ENCODE measurements around the gene LRRFIP2.

Gene LRRFIP2

DNA sequence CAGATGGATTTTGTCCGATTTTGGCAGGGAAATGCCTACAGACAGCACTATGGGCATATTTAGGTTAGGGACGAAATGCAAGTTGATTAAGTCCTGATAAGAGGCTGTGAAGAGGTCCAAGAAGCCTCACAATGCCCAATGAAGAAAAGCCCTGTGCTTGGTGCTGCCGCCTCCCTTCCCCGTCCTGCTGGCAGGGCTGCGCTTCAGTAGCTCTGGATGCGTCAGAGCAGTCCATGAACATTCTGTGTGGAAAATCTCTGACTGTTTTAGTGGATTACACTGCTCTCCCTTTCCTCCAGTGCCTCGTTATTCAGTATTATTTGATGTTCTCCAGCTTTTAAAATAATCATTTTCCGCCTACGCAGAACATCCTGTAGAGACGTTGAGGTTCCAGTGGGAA is 141.4 kb downstream of the LRRFIP2 start (continued):
- TF ChIP-seq ZNF623 (tag by site-specific recombination; IDR thresholded peaks at IDR 0.05) = no peak

DNA sequence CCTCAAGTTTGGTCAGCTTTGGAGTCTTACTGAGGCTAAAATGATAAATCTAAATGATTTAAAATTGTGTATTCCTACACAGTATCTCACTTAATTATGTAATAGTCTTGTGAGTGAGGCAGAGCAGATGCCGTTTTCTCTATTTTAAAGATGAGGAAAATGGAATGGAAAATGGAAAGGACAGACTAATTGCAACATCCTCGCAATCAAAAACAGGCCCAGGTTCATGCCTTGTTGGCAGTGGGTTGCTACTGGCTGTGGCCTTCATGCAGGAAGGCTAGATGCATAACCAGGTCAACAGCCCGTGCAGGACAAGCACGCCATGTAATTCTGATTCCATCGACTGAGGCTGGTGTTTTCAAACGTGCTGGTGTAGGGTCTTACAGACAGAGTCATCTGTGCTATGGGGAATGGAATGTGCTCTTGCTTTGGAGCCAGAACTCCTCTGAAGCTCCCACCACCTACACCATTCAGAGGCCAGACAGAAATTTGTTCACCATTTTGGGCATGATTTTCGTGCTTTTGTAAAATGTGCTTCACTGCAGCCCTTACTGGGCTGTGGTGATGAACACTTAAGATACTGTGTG is 143.2 kb downstream of the LRRFIP2 start:
- Histone ChIP-seq H3K36me3 (ENCODE audit: control insufficient read depth in 2 of 2, insufficient read depth in 1 of 2, low read length in 2 of 2) (peaks cover 5 to 96% of the 10 kb centered on the region in 2 experiments; a peak in 2 of 3 replicates), H3K9me3 (ENCODE audit: control insufficient read depth, insufficient read depth, low read depth, low read length) (no peaks in the 10 kb centered on the region), H3K4me3 (ENCODE audit: low read depth, low read length) (no peak overlapping the region), H3K27ac (ENCODE audit: extremely low read depth, low read depth, low read length) (no peak overlapping the region), H3K4me1 (ENCODE audit: control insufficient read depth, insufficient read depth, low read length) (no peaks in the 10 kb centered on the region)
- POLR2A ChIA-PET = no interaction called here
- TF ChIP-seq, protein P1, sequence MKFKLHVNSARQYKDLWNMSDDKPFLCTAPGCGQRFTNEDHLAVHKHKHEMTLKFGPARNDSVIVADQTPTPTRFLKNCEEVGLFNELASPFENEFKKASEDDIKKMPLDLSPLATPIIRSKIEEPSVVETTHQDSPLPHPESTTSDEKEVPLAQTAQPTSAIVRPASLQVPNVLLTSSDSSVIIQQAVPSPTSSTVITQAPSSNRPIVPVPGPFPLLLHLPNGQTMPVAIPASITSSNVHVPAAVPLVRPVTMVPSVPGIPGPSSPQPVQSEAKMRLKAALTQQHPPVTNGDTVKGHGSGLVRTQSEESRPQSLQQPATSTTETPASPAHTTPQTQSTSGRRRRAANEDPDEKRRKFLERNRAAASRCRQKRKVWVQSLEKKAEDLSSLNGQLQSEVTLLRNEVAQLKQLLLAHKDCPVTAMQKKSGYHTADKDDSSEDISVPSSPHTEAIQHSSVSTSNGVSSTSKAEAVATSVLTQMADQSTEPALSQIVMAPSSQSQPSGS (tag by site-specific recombination; IDR thresholded peaks at IDR 0.05; ENCODE audit: low read depth) = no peak
- TF ChIP-seq ZNF274 (IDR thresholded peaks at IDR 0.05; ENCODE audit: low read length) (no peak), ZNF274 (tag by site-specific recombination; IDR thresholded peaks at IDR 0.05; ENCODE audit: borderline replicate concordance) (no peak), ZNF658 (tag by site-specific recombination; IDR thresholded peaks at IDR 0.05) (no peak), ZNF830 (tag by site-specific recombination; IDR thresholded peaks at IDR 0.05; ENCODE audit: low read depth) (no peak), ZNF184 (tag by site-specific recombination; IDR thresholded peaks at IDR 0.05) (no peak), ZNF239 (tag by site-specific recombination; IDR thresholded peaks at IDR 0.05) (no peak), ZNF37A (tag by site-specific recombination; IDR thresholded peaks at IDR 0.05) (no peak), ZNF747 (tag by site-specific recombination; IDR thresholded peaks at IDR 0.05) (no peak), ZNF792 (tag by site-specific recombination; IDR thresholded peaks at IDR 0.05) (no peak), ZNF843 (tag by site-specific recombination; IDR thresholded peaks at IDR 0.05) (no peak), ZNF768 (tag by site-specific recombination; IDR thresholded peaks at IDR 0.05) (no peak), SETDB1 (IDR thresholded peaks at IDR 0.05; ENCODE audit: insufficient read length, low read length) (no peak)
- TF ChIP-seq, protein P2, sequence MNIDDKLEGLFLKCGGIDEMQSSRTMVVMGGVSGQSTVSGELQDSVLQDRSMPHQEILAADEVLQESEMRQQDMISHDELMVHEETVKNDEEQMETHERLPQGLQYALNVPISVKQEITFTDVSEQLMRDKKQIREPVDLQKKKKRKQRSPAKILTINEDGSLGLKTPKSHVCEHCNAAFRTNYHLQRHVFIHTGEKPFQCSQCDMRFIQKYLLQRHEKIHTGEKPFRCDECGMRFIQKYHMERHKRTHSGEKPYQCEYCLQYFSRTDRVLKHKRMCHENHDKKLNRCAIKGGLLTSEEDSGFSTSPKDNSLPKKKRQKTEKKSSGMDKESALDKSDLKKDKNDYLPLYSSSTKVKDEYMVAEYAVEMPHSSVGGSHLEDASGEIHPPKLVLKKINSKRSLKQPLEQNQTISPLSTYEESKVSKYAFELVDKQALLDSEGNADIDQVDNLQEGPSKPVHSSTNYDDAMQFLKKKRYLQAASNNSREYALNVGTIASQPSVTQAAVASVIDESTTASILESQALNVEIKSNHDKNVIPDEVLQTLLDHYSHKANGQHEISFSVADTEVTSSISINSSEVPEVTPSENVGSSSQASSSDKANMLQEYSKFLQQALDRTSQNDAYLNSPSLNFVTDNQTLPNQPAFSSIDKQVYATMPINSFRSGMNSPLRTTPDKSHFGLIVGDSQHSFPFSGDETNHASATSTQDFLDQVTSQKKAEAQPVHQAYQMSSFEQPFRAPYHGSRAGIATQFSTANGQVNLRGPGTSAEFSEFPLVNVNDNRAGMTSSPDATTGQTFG (tag by site-specific recombination; IDR thresholded peaks at IDR 0.05; ENCODE audit: borderline replicate concordance) = no peak
- TF ChIP-seq, protein P3, sequence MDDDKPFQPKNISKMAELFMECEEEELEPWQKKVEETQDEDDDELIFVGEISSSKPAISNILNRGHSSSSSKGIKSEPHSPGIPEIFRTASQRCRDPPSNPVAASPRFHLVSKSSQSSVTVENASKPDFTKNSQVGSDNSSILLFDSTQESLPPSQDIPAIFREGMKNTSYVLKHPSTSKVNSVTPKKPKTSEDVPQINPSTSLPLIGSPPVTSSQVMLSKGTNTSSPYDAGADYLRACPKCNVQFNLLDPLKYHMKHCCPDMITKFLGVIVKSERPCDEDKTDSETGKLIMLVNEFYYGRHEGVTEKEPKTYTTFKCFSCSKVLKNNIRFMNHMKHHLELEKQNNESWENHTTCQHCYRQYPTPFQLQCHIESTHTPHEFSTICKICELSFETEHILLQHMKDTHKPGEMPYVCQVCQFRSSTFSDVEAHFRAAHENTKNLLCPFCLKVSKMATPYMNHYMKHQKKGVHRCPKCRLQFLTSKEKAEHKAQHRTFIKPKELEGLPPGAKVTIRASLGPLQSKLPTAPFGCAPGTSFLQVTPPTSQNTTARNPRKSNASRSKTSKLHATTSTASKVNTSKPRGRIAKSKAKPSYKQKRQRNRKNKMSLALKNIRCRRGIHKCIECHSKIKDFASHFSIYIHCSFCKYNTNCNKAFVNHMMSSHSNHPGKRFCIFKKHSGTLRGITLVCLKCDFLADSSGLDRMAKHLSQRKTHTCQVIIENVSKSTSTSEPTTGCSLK (tag by site-specific recombination; IDR thresholded peaks at IDR 0.05) = no peak
- TF ChIP-seq, protein P4, sequence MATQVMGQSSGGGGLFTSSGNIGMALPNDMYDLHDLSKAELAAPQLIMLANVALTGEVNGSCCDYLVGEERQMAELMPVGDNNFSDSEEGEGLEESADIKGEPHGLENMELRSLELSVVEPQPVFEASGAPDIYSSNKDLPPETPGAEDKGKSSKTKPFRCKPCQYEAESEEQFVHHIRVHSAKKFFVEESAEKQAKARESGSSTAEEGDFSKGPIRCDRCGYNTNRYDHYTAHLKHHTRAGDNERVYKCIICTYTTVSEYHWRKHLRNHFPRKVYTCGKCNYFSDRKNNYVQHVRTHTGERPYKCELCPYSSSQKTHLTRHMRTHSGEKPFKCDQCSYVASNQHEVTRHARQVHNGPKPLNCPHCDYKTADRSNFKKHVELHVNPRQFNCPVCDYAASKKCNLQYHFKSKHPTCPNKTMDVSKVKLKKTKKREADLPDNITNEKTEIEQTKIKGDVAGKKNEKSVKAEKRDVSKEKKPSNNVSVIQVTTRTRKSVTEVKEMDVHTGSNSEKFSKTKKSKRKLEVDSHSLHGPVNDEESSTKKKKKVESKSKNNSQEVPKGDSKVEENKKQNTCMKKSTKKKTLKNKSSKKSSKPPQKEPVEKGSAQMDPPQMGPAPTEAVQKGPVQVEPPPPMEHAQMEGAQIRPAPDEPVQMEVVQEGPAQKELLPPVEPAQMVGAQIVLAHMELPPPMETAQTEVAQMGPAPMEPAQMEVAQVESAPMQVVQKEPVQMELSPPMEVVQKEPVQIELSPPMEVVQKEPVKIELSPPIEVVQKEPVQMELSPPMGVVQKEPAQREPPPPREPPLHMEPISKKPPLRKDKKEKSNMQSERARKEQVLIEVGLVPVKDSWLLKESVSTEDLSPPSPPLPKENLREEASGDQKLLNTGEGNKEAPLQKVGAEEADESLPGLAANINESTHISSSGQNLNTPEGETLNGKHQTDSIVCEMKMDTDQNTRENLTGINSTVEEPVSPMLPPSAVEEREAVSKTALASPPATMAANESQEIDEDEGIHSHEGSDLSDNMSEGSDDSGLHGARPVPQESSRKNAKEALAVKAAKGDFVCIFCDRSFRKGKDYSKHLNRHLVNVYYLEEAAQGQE (tag by site-specific recombination; IDR thresholded peaks at IDR 0.05) = no peak
- CTCF ChIA-PET = no interaction called here

All from HEK293 (cell line).